Measurements from ENCODE around the gene ERN1.

Gene ERN1

GRCh38 chr17:64067657-64068056 lies 62.3 kb downstream of the ERN1 start:
- H3K27me3 ChIP-seq (ENCODE audit: insufficient read depth, low read depth) = no peaks in the 10 kb centered on the region
- no peaks in the 10 kb centered on the region for H3K4me1 ChIP-seq (ENCODE audit: low read depth, poor library complexity, severe bottlenecking)
- peaks cover 13% of the 10 kb centered on the region; the same call in 1 of the 2 replicates for H3K36me3 ChIP-seq (ENCODE audit: insufficient read depth)
- H3K9ac ChIP-seq = no peak overlapping the region
- H3K27ac ChIP-seq = no peak overlapping the region
- H3K4me2 ChIP-seq = no peak overlapping the region
- no peak for TF ChIP-seq CTCF (conservative IDR thresholded peaks at IDR 0.05; ENCODE audit: low read depth, low read length)
- no peaks in the 10 kb centered on the region for H4K20me1 ChIP-seq (ENCODE audit: insufficient read depth)
- no peaks in the 10 kb centered on the region for H3K79me2 ChIP-seq (ENCODE audit: insufficient read depth, low read depth)
- no peak overlapping the region for H3K4me3 ChIP-seq (IDR thresholded peaks at IDR 0.05; ENCODE audit: insufficient read depth, low read depth, low read length)
- H2AFZ ChIP-seq (ENCODE audit: low read depth) = no peak overlapping the region

GRCh38 chr17:64066716-64067115 lies 63.2 kb downstream of the ERN1 start:
- Histone ChIP-seq H3K27ac (no peak overlapping the region), H3K4me3 (IDR thresholded peaks at IDR 0.05; ENCODE audit: insufficient read depth, low read depth, low read length) (no peak overlapping the region), H4K20me1 (ENCODE audit: insufficient read depth) (no peaks in the 10 kb centered on the region), H3K79me2 (ENCODE audit: insufficient read depth, low read depth) (no peaks in the 10 kb centered on the region), H3K27me3 (ENCODE audit: insufficient read depth, low read depth) (no peaks in the 10 kb centered on the region), H2AFZ (ENCODE audit: low read depth) (no peak overlapping the region), H3K36me3 (ENCODE audit: insufficient read depth) (peaks cover 13% of the 10 kb centered on the region; the same call in 1 of the 2 replicates), H3K9ac (no peak overlapping the region), H3K4me1 (ENCODE audit: low read depth, poor library complexity, severe bottlenecking) (no peaks in the 10 kb centered on the region), H3K4me2 (no peak overlapping the region)
- TF ChIP-seq CTCF (conservative IDR thresholded peaks at IDR 0.05; ENCODE audit: low read depth, low read length) = no peak

- Histone ChIP-seq H3K79me2 (ENCODE audit: insufficient read depth, low read depth) (no peaks in the 10 kb centered on the region), H3K4me1 (ENCODE audit: low read depth, poor library complexity, severe bottlenecking) (peaks cover 5% of the 10 kb centered on the region), H3K27ac (no peak overlapping the region), H3K36me3 (ENCODE audit: insufficient read depth) (peaks cover 3% of the 10 kb centered on the region; the same call in 1 of the 2 replicates), H2AFZ (ENCODE audit: low read depth) (no peak overlapping the region), H3K4me3 (IDR thresholded peaks at IDR 0.05; ENCODE audit: insufficient read depth, low read depth, low read length) (no peak overlapping the region), H4K20me1 (ENCODE audit: insufficient read depth) (no peaks in the 10 kb centered on the region), H3K4me2 (no peak overlapping the region), H3K27me3 (ENCODE audit: insufficient read depth, low read depth) (no peaks in the 10 kb centered on the region), H3K9ac (no peak overlapping the region)
- TF ChIP-seq CTCF (conservative IDR thresholded peaks at IDR 0.05; ENCODE audit: low read depth, low read length) = no peak
These were observed 64.8 kb downstream of the ERN1 start for GRCh38 chr17:64065161-64065560.

GRCh38 chr17:64064331-64064730 lies 65.6 kb downstream of the ERN1 start:
- no peaks in the 10 kb centered on the region; the same call in 1 of the 2 replicates for H3K36me3 ChIP-seq (ENCODE audit: insufficient read depth)
- H3K27ac ChIP-seq = no peak overlapping the region
- H4K20me1 ChIP-seq (ENCODE audit: insufficient read depth) = no peaks in the 10 kb centered on the region
- no peaks in the 10 kb centered on the region for H3K27me3 ChIP-seq (ENCODE audit: insufficient read depth, low read depth)
- H3K4me2 ChIP-seq = no peak overlapping the region
- no peak for TF ChIP-seq CTCF (conservative IDR thresholded peaks at IDR 0.05; ENCODE audit: low read depth, low read length)
- no peak overlapping the region for H2AFZ ChIP-seq (ENCODE audit: low read depth)
- no peak overlapping the region for H3K4me3 ChIP-seq (IDR thresholded peaks at IDR 0.05; ENCODE audit: insufficient read depth, low read depth, low read length)
- H3K79me2 ChIP-seq (ENCODE audit: insufficient read depth, low read depth) = no peaks in the 10 kb centered on the region
- peaks cover 9% of the 10 kb centered on the region for H3K4me1 ChIP-seq (ENCODE audit: low read depth, poor library complexity, severe bottlenecking)
- no peak overlapping the region for H3K9ac ChIP-seq
